K562 (cell line): Measurements from ENCODE around the gene IFT52. TPM values are rescaled to one million over a fixed set of nuclear protein-coding genes. Genes with fewer than 3 reads are reported as not detected.

ENCODE experiments used
- ARHGAP35 ChIP-seq: fragments of 450-650 bp; IDR thresholded peaks from 2 replicates; pipeline ENCODE4 v1.6.1; 2018; ENCODE audit not compliant: partially characterized antibody
- CAMTA2 ChIP-seq: fragments of 250-450 bp; sonication (Bioruptor Pico); conservative IDR thresholded peaks from 2 replicates; pipeline ENCODE4 v1.5.1; 2022
- CREM ChIP-seq: IDR thresholded peaks from 2 replicates; pipeline ENCODE4 v1.6.1; 2014; ENCODE audit warnings: antibody characterized with exemption, low read depth
- HNRNPH1 ChIP-seq: fragments of 200-400 bp; formaldehyde crosslinking; optimal IDR thresholded peaks from 2 replicates; pipeline ENCODE3; 2017; ENCODE audit warnings: low read depth, mild to moderate bottlenecking, low read length, moderate library complexity
- KAT8 ChIP-seq: fragments of 450-650 bp; IDR thresholded peaks from 2 replicates; pipeline ENCODE4 v1.6.1; 2016; ENCODE audit warnings: low read depth, mild to moderate bottlenecking
- KLF1 ChIP-seq: fragments of 450-650 bp; IDR thresholded peaks from 2 replicates; pipeline ENCODE4 v1.6.1; 2016; ENCODE audit warnings: missing genetic modification characterization, missing compliant biosample characterization
- LARP7 ChIP-seq: fragments of 450-650 bp; IDR thresholded peaks from 2 replicates; pipeline ENCODE4 v1.6.1; 2016
- MBD2 ChIP-seq: sonication (generic); IDR thresholded peaks from 2 replicates; pipeline ENCODE4 v1.6.1; 2016; ENCODE audit warnings: low read depth, borderline replicate concordance
- MCM5 ChIP-seq: fragments of 450-650 bp; IDR thresholded peaks from 2 replicates; pipeline ENCODE4 v1.6.1; 2016; ENCODE audit warnings: low read depth
- MCM7 ChIP-seq, 2 experiments: fragments of 450-650 bp; IDR thresholded peaks; 2 replicates each; pipeline ENCODE4 v1.6.1; 2016 to 2018
- MYBL2 ChIP-seq, 2 experiments: fragments of 450-650 bp in 1 of 2; sonication (generic) in 1 of 2; formaldehyde crosslinking in 1 of 2; IDR thresholded peaks; 2 replicates each; pipeline versions ENCODE4 v1.6.1 to v1.8.1; 2017 to 2022; ENCODE audit warnings: borderline replicate concordance in 1 of 2, inconsistent platforms in 1 of 2, low read depth in 1 of 2, mild to moderate bottlenecking in 1 of 2, missing genetic modification reagents in 1 of 2, moderate library complexity in 1 of 2
- NCOR1 ChIP-seq: fragments of 450-650 bp; IDR thresholded peaks from 2 replicates; pipeline ENCODE4 v1.6.1; 2016; ENCODE audit warnings: mild to moderate bottlenecking, moderate library complexity
- PCBP2 ChIP-seq: fragments of 200-400 bp; formaldehyde crosslinking; IDR thresholded peaks from 2 replicates; pipeline ENCODE4 v1.6.1; 2018; ENCODE audit warnings: low read length, low read depth, mild to moderate bottlenecking, moderate library complexity; ENCODE audit not compliant: poor library complexity, severe bottlenecking
- POLR3A ChIP-seq: IDR thresholded peaks from 2 replicates; pipeline ENCODE4 v1.6.1; 2011; ENCODE audit warnings: borderline replicate concordance, mild to moderate bottlenecking, moderate library complexity; ENCODE audit not compliant: insufficient read length, insufficient read depth; ENCODE audit errors: extremely low read depth
- PTRF ChIP-seq: fragments of 450-650 bp; IDR thresholded peaks from 2 replicates; pipeline ENCODE4 v1.6.1; 2016; ENCODE audit warnings: mild to moderate bottlenecking, missing genetic modification characterization, missing compliant biosample characterization
- PTTG1 ChIP-seq: fragments of 450-650 bp; IDR thresholded peaks from 2 replicates; pipeline ENCODE4 v1.6.1; 2016; ENCODE audit warnings: low read depth, mild to moderate bottlenecking, missing genetic modification characterization, missing compliant biosample characterization
- RBFOX2 ChIP-seq: fragments of 200-400 bp; formaldehyde crosslinking; IDR thresholded peaks from 2 replicates; pipeline ENCODE4 v1.6.1; 2017; ENCODE audit warnings: low read depth, mild to moderate bottlenecking, low read length, moderate library complexity
- STAG1 ChIP-seq: sonication (generic); formaldehyde crosslinking; IDR thresholded peaks from 2 replicates; pipeline ENCODE4 v1.5.0; 2020; ENCODE audit warnings: missing genetic modification reagents, borderline replicate concordance
- TAL1 ChIP-seq: fragments of 450-650 bp; IDR thresholded peaks from 2 replicates; pipeline ENCODE4 v1.6.1; 2016; ENCODE audit warnings: mild to moderate bottlenecking
- ZFP36 ChIP-seq: fragments of 150-350 bp; IDR thresholded peaks from 2 replicates; pipeline ENCODE4 v1.6.1; 2018; ENCODE audit warnings: low read length, low read depth; ENCODE audit not compliant: partially characterized antibody
- ZNF133 ChIP-seq: fragments of 250-450 bp; sonication (Bioruptor Pico); IDR thresholded peaks from 2 replicates; pipeline ENCODE4 v1.4.0; 2020; ENCODE audit warnings: mild to moderate bottlenecking
- ZNF146 ChIP-seq: IDR thresholded peaks from one replicate; pipeline ENCODE4 v1.6.1; 2018; ENCODE audit warnings: missing compliant biosample characterization; ENCODE audit not compliant: unreplicated experiment
- ZNF184 ChIP-seq: sonication (generic); formaldehyde crosslinking; IDR thresholded peaks from 2 replicates; pipeline ENCODE4 v1.5.0; 2020; ENCODE audit warnings: missing genetic modification reagents
- ZNF41 ChIP-seq: fragments of 250-450 bp; sonication (Bioruptor Pico); conservative IDR thresholded peaks from 2 replicates; pipeline ENCODE4 v1.4.0; 2020; ENCODE audit warnings: mild to moderate bottlenecking
- polyA plus RNA-seq, 8 experiments: library from polyadenylated mRNA; depleted of rRNA in 4 of 8; stranded (reverse) in 5 of 8; unstranded in 3 of 8; fragments of >200 nt; fragmentation: Nextera tagmentation in 2 of 8; fragmentation: Illumina TruSeq in 1 of 8; extraction: Ambion mirVana in 2 of 8; extraction: Trizol in 1 of 8; gene quantifications; 2 replicates each; pipeline versions ENCODE4 v1.2.1 to v1.2.3, GENCODE V29; 2011 to 2014; ENCODE audit warnings: inconsistent platforms in 1 of 8, missing spikeins in 1 of 8
- total RNA-seq, 7 experiments: library from RNA; depleted of rRNA in 6 of 7; stranded (reverse); fragments of >200 nt in 6 of 7; fragmentation: Illumina TruSeq in 2 of 7; extraction: Trizol in 2 of 7; gene quantifications; 2 replicates each; pipeline versions ENCODE4 v1.2.1 to v1.2.3, GENCODE V29; 2011 to 2021; ENCODE audit warnings: low replicate concordance in 1 of 7
- TF ChIP-seq, protein P1 (sequence below): IDR thresholded peaks from 3 replicates; pipeline ENCODE4 v1.6.1; 2011; ENCODE audit warnings: borderline replicate concordance, mild to moderate bottlenecking; ENCODE audit not compliant: insufficient read length, insufficient read depth
- TF ChIP-seq, protein P2 (sequence below): fragments of 450-650 bp; conservative IDR thresholded peaks from 2 replicates; pipeline ENCODE4 v1.6.1; 2016; ENCODE audit warnings: missing genetic modification characterization, low read depth, mild to moderate bottlenecking, control low read depth, missing compliant biosample characterization

The IFT52 gene
- total and polyA plus RNA-seq, 9 of the 15 experiments (the other 6 are each of a cell fraction or from before 2014, with no cell fraction given), result 11.0 to 31.4 (median 20.4) TPM

DNA sequence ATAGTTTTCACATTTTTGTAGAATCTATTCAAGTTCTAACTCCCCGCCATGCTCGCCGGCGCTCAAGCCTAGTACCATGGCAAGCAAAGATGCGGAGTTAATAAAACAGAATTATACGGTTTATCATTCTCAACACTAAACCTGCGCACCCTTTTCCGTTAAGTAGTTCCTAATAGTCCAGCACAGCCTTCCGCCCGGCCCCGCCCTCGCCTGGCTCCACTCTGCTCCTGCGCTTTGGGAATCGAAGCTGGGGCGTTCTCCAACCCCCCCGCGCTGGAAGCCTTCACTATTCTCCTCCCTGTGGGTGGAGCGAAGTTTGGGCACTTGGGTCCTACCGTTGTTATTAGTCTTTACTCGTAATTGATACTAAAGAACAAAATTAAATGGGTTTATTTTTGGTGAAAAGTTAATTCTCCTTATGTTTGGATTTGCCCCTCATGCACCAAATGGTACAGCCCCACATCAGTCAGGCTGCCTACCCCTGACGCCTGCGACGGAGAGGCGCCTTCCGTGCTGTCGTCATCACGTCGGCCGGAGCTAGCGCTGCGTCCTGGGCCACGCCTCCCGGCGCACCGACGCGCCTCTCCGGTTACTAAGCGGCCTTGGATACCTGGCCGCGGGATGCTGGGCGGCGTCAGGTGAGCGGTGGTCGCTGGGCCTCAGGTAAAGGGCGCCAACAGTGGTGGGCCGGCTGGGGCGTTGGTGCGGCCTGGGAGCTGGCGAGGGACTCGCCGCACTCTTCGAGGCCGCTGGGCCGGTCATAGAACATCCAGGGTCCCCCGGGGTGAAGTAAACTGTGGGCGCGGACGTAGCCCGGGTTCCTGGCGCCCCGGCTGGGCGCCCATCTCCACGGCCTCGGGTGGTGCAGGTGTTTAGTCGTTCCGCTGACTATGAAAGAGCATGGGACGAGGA, at the start of gene IFT52 (continued):
- TF ChIP-seq STAG1 (CRISPR knock-in tag) (no peak), MCM7 (IDR thresholded peaks at IDR 0.05) (no peak), KLF1 (tag) (peak; percentile 70), MBD2 (peak; percentile 95), NCOR1 (no peak), HNRNPH1 (no peak), MCM5 (no peak), PTRF (tag) (no peak), RBFOX2 (peak; percentile 67), CREM (peak; percentile 95), ZNF146 (CRISPR knock-in tag) (no peak), ZNF41 (no peak), LARP7 (no peak), ARHGAP35 (no peak), MYBL2 (IDR thresholded peaks at IDR 0.05; ENCODE audit: low read depth) (no peak), MYBL2 (CRISPR knock-in tag; IDR thresholded peaks at IDR 0.05; ENCODE audit: borderline replicate concordance) (no peak), CAMTA2 (CRISPR knock-in tag) (no peak), PTTG1 (tag) (no peak), ZNF133 (CRISPR knock-in tag) (no peak), ZNF184 (no peak), TAL1 (no peak), POLR3A (no peak), PCBP2 (no peak), ZFP36 (no peak), KAT8 (no peak)
- TF ChIP-seq, protein P1, sequence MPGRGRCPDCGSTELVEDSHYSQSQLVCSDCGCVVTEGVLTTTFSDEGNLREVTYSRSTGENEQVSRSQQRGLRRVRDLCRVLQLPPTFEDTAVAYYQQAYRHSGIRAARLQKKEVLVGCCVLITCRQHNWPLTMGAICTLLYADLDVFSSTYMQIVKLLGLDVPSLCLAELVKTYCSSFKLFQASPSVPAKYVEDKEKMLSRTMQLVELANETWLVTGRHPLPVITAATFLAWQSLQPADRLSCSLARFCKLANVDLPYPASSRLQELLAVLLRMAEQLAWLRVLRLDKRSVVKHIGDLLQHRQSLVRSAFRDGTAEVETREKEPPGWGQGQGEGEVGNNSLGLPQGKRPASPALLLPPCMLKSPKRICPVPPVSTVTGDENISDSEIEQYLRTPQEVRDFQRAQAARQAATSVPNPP, result no peak
- TF ChIP-seq, protein P2, sequence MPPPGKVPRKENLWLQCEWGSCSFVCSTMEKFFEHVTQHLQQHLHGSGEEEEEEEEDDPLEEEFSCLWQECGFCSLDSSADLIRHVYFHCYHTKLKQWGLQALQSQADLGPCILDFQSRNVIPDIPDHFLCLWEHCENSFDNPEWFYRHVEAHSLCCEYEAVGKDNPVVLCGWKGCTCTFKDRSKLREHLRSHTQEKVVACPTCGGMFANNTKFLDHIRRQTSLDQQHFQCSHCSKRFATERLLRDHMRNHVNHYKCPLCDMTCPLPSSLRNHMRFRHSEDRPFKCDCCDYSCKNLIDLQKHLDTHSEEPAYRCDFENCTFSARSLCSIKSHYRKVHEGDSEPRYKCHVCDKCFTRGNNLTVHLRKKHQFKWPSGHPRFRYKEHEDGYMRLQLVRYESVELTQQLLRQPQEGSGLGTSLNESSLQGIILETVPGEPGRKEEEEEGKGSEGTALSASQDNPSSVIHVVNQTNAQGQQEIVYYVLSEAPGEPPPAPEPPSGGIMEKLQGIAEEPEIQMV, result no peak
